Adipocyte (in vitro differentiated cells): ENCODE data around the gene AK8.

Source experiments
- DNase-seq: peaks from one replicate; pipeline ENCODE4 v3.0.0-alpha.2; 2015; ENCODE audit warnings: low read depth
- H3K27me3 ChIP-seq: replicated peaks from 2 replicates; pipeline ENCODE4 v1.7.0; 2013; ENCODE audit warnings: mild to moderate bottlenecking, low read length, moderate library complexity; ENCODE audit not compliant: control insufficient read depth, insufficient read depth
- H3K36me3 ChIP-seq: 2 replicates; pipeline ENCODE4 v1.7.0; 2013; ENCODE audit warnings: low read length, mild to moderate bottlenecking, moderate library complexity; ENCODE audit not compliant: control insufficient read depth, insufficient read depth, severe bottlenecking
- H3K4me1 ChIP-seq: 2 replicates; pipeline ENCODE4 v1.7.0; 2013; ENCODE audit warnings: mild to moderate bottlenecking, low read length, moderate library complexity; ENCODE audit not compliant: control insufficient read depth, insufficient read depth
- H3K4me3 ChIP-seq: 2 replicates; pipeline ENCODE4 v1.7.0; 2013; ENCODE audit warnings: mild to moderate bottlenecking, low read length, moderate library complexity
- H3K9ac ChIP-seq: 2 replicates; pipeline ENCODE4 v1.7.0; 2013; ENCODE audit warnings: mild to moderate bottlenecking, low read length, moderate library complexity
- H3K9me3 ChIP-seq: 2 replicates; pipeline ENCODE4 v1.7.0; 2013; ENCODE audit warnings: mild to moderate bottlenecking, low read length, moderate library complexity; ENCODE audit not compliant: control insufficient read depth

The AK8 gene

DNA sequence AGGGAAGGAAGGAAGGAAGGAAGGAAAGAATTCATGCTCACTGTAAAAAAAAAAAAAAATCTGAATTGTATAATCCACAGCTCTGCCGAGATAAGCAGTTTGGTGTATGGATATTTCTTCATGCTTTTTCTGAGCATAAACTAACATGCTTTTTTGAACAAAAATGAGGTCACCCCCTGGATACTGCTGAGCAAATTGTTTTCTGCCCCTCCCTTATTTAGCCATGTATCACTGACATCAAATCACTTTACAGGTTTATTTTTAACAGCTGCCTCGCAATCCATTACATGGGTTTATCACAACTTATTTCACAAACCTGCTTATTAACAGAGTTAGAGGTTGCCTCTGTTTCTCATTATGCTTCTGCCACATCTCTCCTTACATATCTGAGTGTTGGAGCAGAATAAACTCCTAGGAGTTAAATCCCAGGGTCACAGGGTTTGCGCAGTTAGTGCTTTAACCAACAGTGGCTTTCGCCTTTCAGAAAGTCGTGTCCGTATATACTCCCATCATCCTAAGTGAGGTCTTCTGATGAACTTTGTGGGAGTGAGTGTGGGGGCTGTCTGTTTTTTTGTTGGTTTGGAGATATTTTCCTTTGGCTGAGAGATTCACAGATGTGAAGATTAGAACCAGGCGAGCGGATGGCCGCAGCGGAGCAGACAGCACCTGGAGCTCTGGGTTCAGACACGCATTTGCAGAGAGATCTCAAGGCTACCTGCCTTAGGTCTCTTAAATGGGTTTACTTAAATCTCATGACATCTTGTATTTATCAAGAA lies 57.7 kb downstream of the AK8 start:
- no peaks in the 10 kb centered on the region for H3K4me1 ChIP-seq
- peaks cover 9% of the 10 kb centered on the region for H3K27me3 ChIP-seq
- DNase-seq: no peak
- H3K9ac ChIP-seq: no peak overlapping the region
- H3K4me3 ChIP-seq: no peak overlapping the region
- H3K36me3 ChIP-seq: no peaks in the 10 kb centered on the region
- H3K9me3 ChIP-seq: peaks cover 4% of the 10 kb centered on the region

DNA sequence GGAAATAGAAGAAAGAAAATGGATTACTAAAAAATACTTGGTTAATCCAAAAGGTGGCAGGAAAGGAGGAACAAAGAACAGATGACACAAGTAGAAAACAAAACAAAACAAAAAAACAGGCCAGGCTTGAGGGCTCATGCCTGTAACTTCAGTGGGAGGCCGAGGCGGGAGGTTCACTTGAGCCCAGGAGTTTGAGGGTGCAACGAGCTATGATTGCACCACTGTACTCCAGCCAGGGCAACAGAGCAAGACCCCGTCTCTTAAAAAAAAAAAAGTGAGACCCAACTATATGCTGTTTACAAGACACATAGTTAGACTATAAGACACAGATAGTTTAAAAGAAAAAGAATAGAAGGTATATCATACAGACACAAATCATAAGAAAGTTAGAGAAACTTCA lies 59.5 kb downstream of the AK8 start:
- Histone ChIP-seq H3K9ac (no peak overlapping the region), H3K4me1 (no peaks in the 10 kb centered on the region), H3K9me3 (peaks cover 4% of the 10 kb centered on the region), H3K27me3 (peaks cover 9% of the 10 kb centered on the region), H3K4me3 (no peak overlapping the region), H3K36me3 (no peaks in the 10 kb centered on the region)
- DNase-seq: no peak

DNA sequence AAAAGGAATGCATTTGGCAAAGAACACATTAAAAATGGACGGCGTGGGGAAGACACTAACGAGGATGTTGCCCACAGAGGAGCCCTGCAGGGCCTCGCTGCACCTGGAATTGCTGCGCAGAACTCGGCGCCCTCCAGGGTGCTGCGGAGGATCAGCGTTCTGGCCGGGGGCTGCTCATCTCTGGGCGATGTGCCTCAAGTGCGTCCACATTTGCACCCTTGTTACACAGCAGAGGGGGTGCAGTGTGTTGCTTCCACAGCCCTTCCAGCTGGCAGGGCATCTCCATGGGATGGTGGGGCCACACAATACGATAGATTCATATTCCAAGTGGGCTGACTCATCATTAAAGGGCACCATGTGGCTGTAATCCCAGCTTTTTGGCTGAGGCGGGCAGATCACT lies 63.1 kb downstream of the AK8 start:
- peaks cover 4% of the 10 kb centered on the region for H3K9me3 ChIP-seq
- no peak for DNase-seq
- no peaks in the 10 kb centered on the region for H3K4me1 ChIP-seq
- no peak overlapping the region for H3K9ac ChIP-seq
- H3K4me3 ChIP-seq: no peak overlapping the region
- H3K36me3 ChIP-seq: no peaks in the 10 kb centered on the region
- H3K27me3 ChIP-seq: peaks cover 2% of the 10 kb centered on the region

DNA sequence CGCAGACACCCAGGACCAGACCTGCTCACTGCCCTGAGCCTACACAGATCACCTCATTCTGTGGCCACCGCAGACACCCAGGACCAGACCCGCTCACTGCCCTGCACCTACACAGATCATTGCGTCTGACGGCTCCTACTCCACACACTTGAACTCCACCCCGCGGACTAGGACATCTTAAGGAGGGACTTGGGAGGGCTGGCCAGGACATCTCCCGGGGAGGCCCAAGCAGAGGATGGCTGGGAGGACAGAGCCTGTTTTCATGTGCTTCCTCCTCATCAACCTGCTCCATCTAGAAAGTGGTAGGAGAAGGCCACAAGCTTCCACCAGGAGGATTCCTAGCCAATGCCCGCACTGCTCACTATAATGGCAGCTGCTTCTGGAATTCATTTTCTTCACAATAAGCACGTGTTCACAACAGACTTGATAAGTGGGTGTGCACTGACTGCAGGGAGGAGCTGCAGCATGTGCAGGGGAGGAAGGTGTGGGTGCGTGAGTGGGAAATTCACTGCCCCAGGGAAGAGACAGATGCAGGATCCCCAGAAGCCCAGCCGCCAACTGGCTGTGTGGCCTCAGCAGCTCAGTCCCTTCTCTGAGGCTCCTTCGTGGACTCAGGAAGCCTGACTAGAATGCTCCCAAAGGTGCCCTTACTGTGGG lies 64.8 kb downstream of the AK8 start:
- H3K4me1 ChIP-seq: no peaks in the 10 kb centered on the region
- H3K36me3 ChIP-seq: no peaks in the 10 kb centered on the region
- H3K4me3 ChIP-seq: no peak overlapping the region
- H3K9me3 ChIP-seq: peaks cover 4% of the 10 kb centered on the region
- no peaks in the 10 kb centered on the region for H3K27me3 ChIP-seq
- H3K9ac ChIP-seq: no peak overlapping the region
- no peak for DNase-seq

DNA sequence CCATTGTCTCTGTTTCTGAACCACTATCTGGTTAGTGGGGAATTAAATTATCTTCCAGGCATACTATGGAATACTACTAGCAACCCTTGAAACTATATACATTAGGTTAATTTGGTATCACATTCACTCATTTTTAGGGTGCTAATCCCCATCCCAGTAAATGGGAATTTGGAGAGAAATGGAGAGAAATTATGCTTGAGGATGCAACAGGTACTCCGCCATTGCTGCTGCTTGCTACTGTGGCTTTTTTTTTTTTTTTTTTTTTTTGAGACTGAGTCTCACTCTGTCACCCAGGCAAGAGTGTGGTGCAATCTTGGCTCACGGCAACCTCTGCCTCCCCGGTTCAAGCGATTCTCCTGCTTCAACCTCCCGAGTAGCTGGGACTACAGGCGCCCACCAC lies 66.1 kb downstream of the AK8 start:
- no peaks in the 10 kb centered on the region for H3K9me3 ChIP-seq
- H3K36me3 ChIP-seq: no peaks in the 10 kb centered on the region
- H3K4me3 ChIP-seq: no peak overlapping the region
- H3K9ac ChIP-seq: no peak overlapping the region
- H3K4me1 ChIP-seq: no peaks in the 10 kb centered on the region
- no peaks in the 10 kb centered on the region for H3K27me3 ChIP-seq
- no peak for DNase-seq

DNA sequence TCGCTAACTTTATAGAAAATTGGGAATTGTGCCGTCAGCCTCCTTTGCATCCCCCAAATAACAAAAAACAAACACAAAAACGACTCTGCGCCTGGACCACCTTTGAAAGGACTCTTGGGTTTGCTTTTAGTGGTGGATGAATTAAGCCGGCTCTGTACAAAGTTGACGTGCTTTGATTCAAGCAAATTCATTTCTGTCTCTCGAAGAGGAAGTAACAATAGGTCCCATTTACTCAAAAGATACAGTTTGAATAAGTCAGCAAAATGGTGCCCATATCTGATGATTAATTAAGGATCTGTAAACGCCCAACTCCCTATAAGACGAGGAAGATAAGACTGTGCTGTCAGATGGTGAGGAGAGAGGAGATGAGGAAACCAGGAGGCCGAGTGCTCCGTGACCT lies 67.8 kb downstream of the AK8 start:
- H3K27me3 ChIP-seq: peaks cover 10% of the 10 kb centered on the region
- H3K9ac ChIP-seq: no peak overlapping the region
- DNase-seq: no peak
- H3K4me3 ChIP-seq: no peak overlapping the region
- H3K9me3 ChIP-seq: no peaks in the 10 kb centered on the region
- H3K4me1 ChIP-seq: no peaks in the 10 kb centered on the region
- no peaks in the 10 kb centered on the region for H3K36me3 ChIP-seq

DNA sequence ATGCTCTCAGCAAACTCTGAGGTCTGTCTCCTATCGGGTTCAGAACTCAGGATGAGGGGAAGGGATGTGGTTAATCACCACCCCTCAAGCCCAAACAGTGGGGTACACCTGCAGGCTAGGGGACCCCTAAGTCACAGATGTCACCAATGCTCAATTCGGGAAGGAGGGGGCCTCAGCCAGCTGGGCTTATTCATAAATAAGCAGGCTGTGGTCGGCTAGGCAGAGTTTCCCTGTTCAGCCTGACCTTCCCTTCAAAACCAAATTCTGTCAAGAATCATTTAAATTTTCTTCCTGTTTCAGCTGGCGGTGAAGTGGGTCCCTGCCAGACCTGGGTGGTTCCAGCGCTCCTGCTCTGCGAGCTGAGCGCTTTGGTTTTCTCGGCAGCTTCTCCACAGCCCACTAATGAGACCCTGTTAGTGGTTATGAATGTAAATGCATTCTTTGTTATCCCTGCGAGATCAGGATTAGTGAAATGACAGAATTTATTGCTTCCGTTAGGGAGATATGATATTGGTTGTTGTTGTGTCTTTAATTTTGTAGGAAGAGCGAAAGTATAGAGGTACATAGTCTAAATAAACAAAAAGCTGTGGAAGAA lies 68.3 kb downstream of the AK8 start:
- Histone ChIP-seq H3K4me1 (no peaks in the 10 kb centered on the region), H3K9me3 (no peaks in the 10 kb centered on the region), H3K9ac (no peak overlapping the region), H3K27me3 (peaks cover 16% of the 10 kb centered on the region), H3K36me3 (no peaks in the 10 kb centered on the region), H3K4me3 (no peak overlapping the region)
- no peak for DNase-seq

DNA sequence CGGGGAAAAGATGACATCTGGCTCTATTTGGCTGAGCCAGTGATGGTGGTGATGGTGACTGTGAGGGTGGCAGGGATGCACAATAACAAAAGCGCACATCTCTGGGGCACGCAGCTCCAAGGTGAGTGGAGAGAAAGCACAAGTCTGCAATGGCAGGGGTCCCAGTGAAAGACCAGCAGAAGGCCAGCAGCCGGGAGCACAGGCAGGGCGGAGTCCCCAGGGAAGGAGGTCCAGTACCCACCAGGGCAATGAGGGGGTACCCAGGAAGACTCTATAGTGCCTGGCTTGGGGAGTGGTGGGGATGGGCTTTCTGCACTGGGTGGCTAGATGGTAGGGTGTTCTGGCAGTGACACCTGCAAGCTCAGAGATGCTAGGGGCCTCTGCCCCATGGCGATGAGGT lies 69.4 kb downstream of the AK8 start:
- Histone ChIP-seq H3K9me3 (no peaks in the 10 kb centered on the region), H3K9ac (no peak overlapping the region), H3K4me1 (no peaks in the 10 kb centered on the region), H3K4me3 (no peak overlapping the region), H3K36me3 (no peaks in the 10 kb centered on the region), H3K27me3 (peaks cover 24% of the 10 kb centered on the region)
- no peak for DNase-seq

DNA sequence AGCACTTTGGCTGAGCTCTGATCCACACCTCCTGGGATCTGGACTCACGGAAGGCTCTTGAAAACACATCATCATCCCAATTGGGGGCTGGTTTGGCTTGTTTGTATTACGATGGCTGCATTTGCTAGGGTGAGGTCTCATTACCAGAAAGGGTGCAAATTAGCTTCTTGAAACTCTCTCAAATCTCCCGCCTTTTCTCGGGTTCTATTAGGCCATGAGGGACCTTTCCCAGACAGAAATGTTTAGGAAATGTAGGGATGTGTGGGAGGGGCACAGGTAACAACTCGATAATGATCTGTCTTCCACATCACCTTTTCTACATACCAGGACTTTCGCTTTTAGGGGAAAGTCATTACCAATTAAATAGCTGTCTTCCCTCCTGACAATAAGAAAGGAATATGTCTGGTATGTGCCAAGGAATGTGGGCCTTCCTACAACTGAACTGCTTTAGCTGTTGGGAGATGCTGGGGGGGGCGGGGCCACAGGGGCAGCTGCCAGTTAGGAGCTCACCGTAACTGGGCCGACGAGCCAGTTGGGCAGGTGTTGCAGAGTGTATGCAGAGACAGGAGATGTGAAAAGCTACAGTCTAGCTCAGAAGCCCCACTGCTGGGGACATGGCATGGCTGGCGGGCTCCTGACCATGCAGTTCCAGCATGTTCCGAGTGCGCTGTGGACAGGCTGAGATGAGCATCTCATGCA lies 71.2 kb downstream of the AK8 start:
- Histone ChIP-seq H3K36me3 (no peaks in the 10 kb centered on the region), H3K9ac (no peak overlapping the region), H3K9me3 (no peaks in the 10 kb centered on the region), H3K4me3 (no peak overlapping the region), H3K27me3 (peaks cover 33% of the 10 kb centered on the region), H3K4me1 (no peaks in the 10 kb centered on the region)
- DNase-seq: no peak

DNA sequence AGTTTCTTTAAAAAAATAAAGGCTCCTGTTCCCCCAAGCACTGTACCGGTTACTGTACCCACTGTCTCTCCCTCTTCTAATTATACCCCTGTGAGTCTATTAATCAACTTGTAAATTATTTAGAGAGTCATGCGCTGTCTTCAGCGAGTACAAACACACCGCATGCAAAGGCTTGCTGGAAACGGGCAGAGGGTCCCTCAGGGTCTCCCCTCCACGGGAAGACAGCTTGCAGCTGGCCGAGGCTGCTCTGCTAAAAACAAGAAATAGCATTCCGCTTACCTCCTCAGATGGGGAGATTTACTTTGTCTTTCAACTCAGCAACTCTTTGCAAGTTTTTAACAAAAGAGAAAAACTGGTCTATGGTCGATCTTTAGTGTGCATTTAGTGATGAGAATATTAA lies 71.8 kb downstream of the AK8 start:
- Histone ChIP-seq H3K27me3 (peaks cover 37% of the 10 kb centered on the region), H3K4me1 (no peaks in the 10 kb centered on the region), H3K4me3 (no peak overlapping the region), H3K9ac (no peak overlapping the region), H3K36me3 (no peaks in the 10 kb centered on the region), H3K9me3 (no peaks in the 10 kb centered on the region)
- DNase-seq: no peak

DNA sequence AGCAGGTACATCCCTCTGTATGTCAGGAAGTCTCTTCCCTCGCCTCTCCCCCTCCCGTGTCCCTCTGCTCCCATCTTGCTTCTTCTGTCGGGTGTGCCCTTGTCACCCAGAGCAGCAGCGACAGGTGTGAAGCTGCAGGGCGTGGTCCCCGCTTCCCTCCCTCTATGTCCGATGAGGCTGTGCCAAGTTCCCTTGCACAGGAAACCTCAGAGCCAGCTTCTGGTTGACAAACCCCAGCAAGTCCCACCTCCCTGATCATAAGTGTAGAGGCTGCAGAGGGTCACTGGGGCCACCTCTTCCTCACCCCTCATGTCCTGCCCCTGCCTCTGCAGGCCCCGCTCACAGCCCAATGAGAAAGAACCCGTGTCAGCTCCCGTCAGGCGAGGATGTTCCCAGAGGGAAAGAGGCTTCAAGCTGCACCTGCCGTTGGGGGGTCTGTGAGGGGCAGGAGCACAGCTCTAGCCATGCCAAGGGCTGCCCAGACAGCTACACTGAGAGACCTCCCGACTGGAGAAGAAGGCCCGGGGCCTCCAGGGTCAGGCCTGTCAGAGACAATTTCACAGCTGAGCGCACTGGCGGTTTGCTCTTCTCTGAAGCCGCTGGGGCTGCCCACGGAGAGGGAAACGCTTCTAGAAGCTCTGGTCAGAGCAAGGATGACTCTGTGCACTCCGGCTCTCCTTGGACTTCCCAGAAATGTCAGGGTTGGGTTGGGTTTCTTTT lies 73.3 kb downstream of the AK8 start:
- H3K4me3 ChIP-seq: no peak overlapping the region
- no peak for DNase-seq
- H3K36me3 ChIP-seq: no peaks in the 10 kb centered on the region
- H3K4me1 ChIP-seq: peaks cover 3% of the 10 kb centered on the region
- no peak overlapping the region for H3K9ac ChIP-seq
- no peaks in the 10 kb centered on the region for H3K9me3 ChIP-seq
- peaks cover 37% of the 10 kb centered on the region for H3K27me3 ChIP-seq
